H1 (cell line): ENCODE measurements around the gene C16orf46. TPM values are rescaled to one million over a fixed set of nuclear protein-coding genes. Genes with fewer than 3 reads are reported as not detected.

Experiments used
- ATF2 ChIP-seq: IDR thresholded peaks from 2 replicates; pipeline ENCODE4 v1.6.1; 2012; ENCODE audit warnings: low read length, inconsistent platforms
- BRCA1 ChIP-seq: IDR thresholded peaks from 2 replicates; pipeline ENCODE4 v1.6.1; 2012; ENCODE audit warnings: low read depth, low read length, improper control_type of control experiment
- CBX8 ChIP-seq: fragments of 300-800, 300-1000 bp; sonication (generic); IDR thresholded peaks from 2 replicates; pipeline ENCODE4 v1.7.1; 2016; ENCODE audit warnings: low read depth, low read length, borderline replicate concordance
- CHD1 ChIP-seq: IDR thresholded peaks from 2 replicates; pipeline ENCODE4 v1.6.1; 2012; ENCODE audit warnings: low read depth, low read length, improper control_type of control experiment
- CHD2 ChIP-seq: IDR thresholded peaks from 2 replicates; pipeline ENCODE4 v1.6.1; 2012; ENCODE audit warnings: low read length, improper control_type of control experiment
- CTBP2 ChIP-seq: IDR thresholded peaks from 2 replicates; pipeline ENCODE4 v1.7.0; 2011; ENCODE audit warnings: borderline replicate concordance, mild to moderate bottlenecking, moderate library complexity, mixed read lengths, low read length; ENCODE audit not compliant: insufficient read depth, insufficient read length
- EZH2 ChIP-seq: fragments of 200-600 bp; sonication (generic); IDR thresholded peaks from 2 replicates; pipeline ENCODE4 v1.7.1; 2012; ENCODE audit warnings: low read depth, mild to moderate bottlenecking, moderate library complexity, low read length, inconsistent platforms; ENCODE audit not compliant: severe bottlenecking
- JUN ChIP-seq: IDR thresholded peaks from 2 replicates; pipeline ENCODE4 v1.6.1; 2011; ENCODE audit warnings: low read depth, mild to moderate bottlenecking, improper control_type of control experiment, low read length
- JUND ChIP-seq: IDR thresholded peaks from 2 replicates; pipeline ENCODE4 v1.6.1; 2011; ENCODE audit warnings: mild to moderate bottlenecking, improper control_type of control experiment, low read length
- NRF1 ChIP-seq: IDR thresholded peaks from 2 replicates; pipeline ENCODE4 v1.6.1; 2011; ENCODE audit warnings: mild to moderate bottlenecking, low read depth, low read length, improper control_type of control experiment
- RXRA ChIP-seq: IDR thresholded peaks from 2 replicates; pipeline ENCODE4 v1.6.1; 2011; ENCODE audit warnings: low read depth, mild to moderate bottlenecking, low read length, moderate library complexity; ENCODE audit not compliant: insufficient read depth
- SAP30 ChIP-seq: fragments of 300-600 bp; sonication (generic); IDR thresholded peaks from 2 replicates; pipeline ENCODE4 v1.7.1; 2012; ENCODE audit warnings: low read length, moderate library complexity, mild to moderate bottlenecking, inconsistent platforms; ENCODE audit not compliant: insufficient read depth, insufficient replicate concordance
- SIRT6 ChIP-seq: IDR thresholded peaks from one replicate; pipeline ENCODE4 v1.7.1; 2012; ENCODE audit warnings: low read length, inconsistent platforms
- SP1 ChIP-seq: IDR thresholded peaks from 2 replicates; pipeline ENCODE4 v1.6.1; 2011; ENCODE audit warnings: low read depth, low read length
- SP4 ChIP-seq: IDR thresholded peaks from 2 replicates; pipeline ENCODE4 v1.6.1; 2012; ENCODE audit warnings: low read length, inconsistent platforms
- SRF ChIP-seq: IDR thresholded peaks from 2 replicates; pipeline ENCODE4 v1.6.1; 2011; ENCODE audit warnings: mild to moderate bottlenecking, low read depth, low read length, moderate library complexity
- SUZ12 ChIP-seq: fragments of 200-600 bp; sonication (generic); IDR thresholded peaks from 2 replicates; pipeline ENCODE4 v1.6.1; 2012; ENCODE audit warnings: mild to moderate bottlenecking, inconsistent platforms, low read length, moderate library complexity, mixed read lengths
- TBP ChIP-seq: IDR thresholded peaks from 2 replicates; pipeline ENCODE4 v1.6.1; 2011; ENCODE audit warnings: low read depth, low read length, improper control_type of control experiment
- TEAD4 ChIP-seq: IDR thresholded peaks from 2 replicates; pipeline ENCODE4 v1.6.1; 2012; ENCODE audit warnings: low read depth, low read length, inconsistent platforms, mixed read lengths
- USF2 ChIP-seq: IDR thresholded peaks from 2 replicates; pipeline ENCODE4 v1.6.1; 2011; ENCODE audit warnings: low read length, improper control_type of control experiment
- polyA plus RNA-seq, 7 experiments: library from polyadenylated mRNA; depleted of rRNA in 3 of 7; stranded (reverse) in 5 of 7; unstranded in 2 of 7; fragments of >200 nt in 5 of 7; fragments of 200-250 nt in 2 of 7; gene quantifications; 1 replicate in 5 of 7; 2 replicates in 1 of 7; 4 replicates in 1 of 7; pipeline versions ENCODE4 v1.2.1 to v1.2.3, GENCODE V29; 2011 to 2013; ENCODE audit warnings: missing spikeins in 2 of 7, mixed read lengths in 2 of 7
- total RNA-seq: library from RNA; stranded (reverse); fragmentation: NEBNext Ultra II Directional; extraction: Animal tissue kit (Norgen Biotek cat#: 25700); gene quantifications from 2 replicates; pipeline ENCODE4 v1.2.1, GENCODE V29; 2021

The C16orf46 gene
- total and polyA plus RNA-seq, 2 of the 8 experiments (the other 6 are each of a cell fraction or from before 2014, with no cell fraction given), result 0.48 to 0.60 TPM

DNA sequence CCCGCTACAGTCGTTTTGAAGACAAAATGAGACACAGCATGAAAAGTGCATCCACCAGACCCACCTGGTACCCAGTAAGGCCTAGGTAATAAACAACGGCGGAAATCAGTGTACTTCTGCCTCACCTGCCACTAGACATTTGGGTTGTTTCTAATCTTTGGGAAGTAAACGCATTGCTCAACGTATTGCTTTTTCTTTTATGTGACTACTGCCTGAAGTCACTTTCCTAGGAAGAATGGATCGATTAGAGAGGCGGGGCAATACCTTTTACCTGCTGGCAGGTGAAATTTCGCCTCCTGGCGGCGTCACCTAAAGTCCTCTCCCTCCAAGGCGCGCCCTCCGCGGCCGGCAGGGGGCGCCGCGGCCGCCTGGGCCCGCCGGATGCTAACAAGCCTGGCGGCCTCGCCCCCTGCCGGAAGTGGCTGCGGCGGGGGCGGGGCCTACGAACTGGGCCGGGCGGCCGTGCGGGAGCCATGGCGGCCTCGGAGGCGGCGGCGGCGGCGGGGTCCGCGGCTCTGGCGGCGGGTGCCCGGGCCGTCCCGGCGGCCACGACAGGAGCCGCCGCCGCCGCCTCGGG is 41.6 kb downstream of the C16orf46 start, which contains the start of gene ATMIN (continued):
- no peak for TF ChIP-seq CTBP2
- no peak for TF ChIP-seq NRF1
- TF ChIP-seq CHD1, result no peak
- no peak for TF ChIP-seq SP4
- TF ChIP-seq TEAD4, result no peak
- TF ChIP-seq SIRT6, result no peak
- no peak for TF ChIP-seq SUZ12
- no peak for TF ChIP-seq EZH2
- TF ChIP-seq JUND, result peak; percentile 55; the same call in 1 of the 2 replicates
- no peak for TF ChIP-seq SAP30
- no peak for TF ChIP-seq USF2
- TF ChIP-seq RXRA, result no peak
- TF ChIP-seq SRF, result no peak
- TF ChIP-seq CHD2, result no peak
- TF ChIP-seq SP1, result 0 out of 2 replicates have a peak, but pooled peaks have one; percentile 24
- no peak; the same call in 1 of the 2 replicates for TF ChIP-seq TBP
- peak; percentile 29; the same call in 1 of the 2 replicates for TF ChIP-seq BRCA1
- TF ChIP-seq ATF2, result no peak
- no peak for TF ChIP-seq CBX8
- no peak for TF ChIP-seq JUN
